NOMO-1 treated with DMSO at 0.1 percent for 48 hours (cell line): ENCODE measurements around the gene S100A11.
A peak's percentile ranks its signal among the peaks of the same experiment; 100 is the strongest.

Experiments used
- DNase-seq: peaks from one replicate; lab custom pipeline; 2025; ENCODE audit not compliant: unreplicated experiment; lab: John Stamatoyannopoulos, UW

The S100A11 gene

DNA sequence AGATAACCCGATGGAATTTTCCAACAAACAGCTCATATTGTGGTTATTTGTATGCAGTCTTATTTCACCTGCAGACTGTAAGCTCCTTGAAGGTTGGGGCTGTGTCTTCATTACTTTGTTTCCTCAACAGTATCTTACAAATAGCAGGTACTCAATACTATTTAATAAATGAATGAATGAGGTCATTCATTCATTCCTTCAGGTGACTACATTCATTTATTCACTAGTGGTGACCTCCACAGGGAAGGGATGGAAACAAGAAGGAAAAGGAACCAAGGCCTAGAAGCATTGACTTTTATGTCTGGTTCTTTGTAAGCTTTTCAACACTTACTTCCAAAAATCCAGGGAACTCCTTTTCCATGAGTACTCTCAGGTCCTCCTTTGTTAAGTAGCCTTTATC, 51.0 kb downstream of the S100A11 start:
- no peak for DNase-seq

- no peak for DNase-seq
Measured at GRCh38 chr1:151985270-151985669, 51.5 kb downstream of the S100A11 start.

- DNase-seq, result peak; percentile 67
Measured at GRCh38 chr1:151984313-151984956, 52.4 kb downstream of the S100A11 start.
